Neuronal stem cell (in vitro differentiated cells): Measurements from ENCODE around the gene CFTR.

Experiments
- DNase-seq: peaks from one replicate; pipeline ENCODE4 v3.0.0-alpha.2; 2013; ENCODE audit warnings: low spot score
- H2AFZ ChIP-seq: one replicate; pipeline ENCODE4 v1.6.1; 2013; ENCODE audit warnings: mild to moderate bottlenecking, low read length, inconsistent platforms
- H2AK5ac ChIP-seq: 2 replicates; pipeline ENCODE4 v1.6.1; 2013; ENCODE audit warnings: low read depth, mild to moderate bottlenecking, inconsistent platforms, low read length, moderate library complexity, mixed read lengths
- H2BK120ac ChIP-seq: 2 replicates; pipeline ENCODE4 v1.6.1; 2013; ENCODE audit warnings: low read depth, mild to moderate bottlenecking, inconsistent platforms, low read length, moderate library complexity, mixed read lengths
- H2BK12ac ChIP-seq: one replicate; pipeline ENCODE4 v1.6.1; 2013; ENCODE audit warnings: low read length, inconsistent platforms
- H2BK15ac ChIP-seq: 2 replicates; pipeline ENCODE4 v1.6.1; 2013; ENCODE audit warnings: mild to moderate bottlenecking, low read length, inconsistent platforms, mixed read lengths
- H2BK5ac ChIP-seq: one replicate; pipeline ENCODE4 v1.6.1; 2013; ENCODE audit warnings: inconsistent platforms, mild to moderate bottlenecking, low read length, moderate library complexity
- H3K14ac ChIP-seq: one replicate; pipeline ENCODE4 v1.6.1; 2013; ENCODE audit warnings: low read length, inconsistent platforms
- H3K18ac ChIP-seq: 2 replicates; pipeline ENCODE4 v1.6.1; 2013; ENCODE audit warnings: low read length, inconsistent platforms
- H3K23ac ChIP-seq: 2 replicates; pipeline ENCODE4 v1.6.1; 2013; ENCODE audit warnings: low read depth, mild to moderate bottlenecking, mixed read lengths, low read length, inconsistent platforms; ENCODE audit not compliant: poor library complexity
- H3K27ac ChIP-seq: replicated peaks from 3 replicates; pipeline ENCODE4 v1.5.1; 2013; ENCODE audit warnings: low read length, inconsistent platforms
- H3K27me3 ChIP-seq, 3 experiments: 2 replicates each; pipeline ENCODE4 v1.6.1; 2013; ENCODE audit warnings: low read length in 3 of 3, mild to moderate bottlenecking in 2 of 3, inconsistent platforms in 1 of 3, low read depth in 1 of 3, mixed read lengths in 1 of 3, moderate library complexity in 1 of 3; ENCODE audit not compliant: control insufficient read depth in 3 of 3, insufficient read depth in 3 of 3
- H3K36me3 ChIP-seq, 2 donors: replicated peaks in 1 of 2; 2 replicates each; pipeline ENCODE4 v1.6.1; 2013; ENCODE audit warnings: low read length in 2 of 2; ENCODE audit not compliant: control insufficient read depth in 2 of 2, insufficient read depth in 2 of 2
- H3K4ac ChIP-seq: 2 replicates; pipeline ENCODE4 v1.6.1; 2013; ENCODE audit warnings: inconsistent platforms, mild to moderate bottlenecking, low read length, moderate library complexity
- H3K4me1 ChIP-seq, 2 donors: 1 replicate in 1 of 2; 2 replicates in 1 of 2; pipeline ENCODE4 v1.6.1; 2013; ENCODE audit warnings: low read length in 2 of 2, low read depth in 1 of 2; ENCODE audit not compliant: control insufficient read depth in 2 of 2, insufficient read depth in 1 of 2
- H3K4me2 ChIP-seq: one replicate; pipeline ENCODE4 v1.6.1; 2013; ENCODE audit warnings: mild to moderate bottlenecking, low read length, inconsistent platforms; ENCODE audit not compliant: insufficient read depth, poor library complexity, severe bottlenecking
- H3K4me3 ChIP-seq, 2 donors: 2 replicates each; pipeline ENCODE4 v1.5.1; 2013; ENCODE audit warnings: low read length in 2 of 2, mild to moderate bottlenecking in 2 of 2, inconsistent platforms in 1 of 2, moderate library complexity in 1 of 2
- H3K79me1 ChIP-seq: one replicate; pipeline ENCODE4 v1.6.1; 2013; ENCODE audit warnings: low read depth, mild to moderate bottlenecking, inconsistent platforms, low read length, moderate library complexity
- H3K9ac ChIP-seq: one replicate; pipeline ENCODE4 v1.6.1; 2013; ENCODE audit warnings: mild to moderate bottlenecking, low read depth, low read length, inconsistent platforms; ENCODE audit not compliant: poor library complexity
- H3K9me3 ChIP-seq, 2 donors: replicated peaks in 1 of 2; 2 replicates each; pipeline versions ENCODE3 to v1.6.1; 2013; ENCODE audit warnings: low read length in 2 of 2, mild to moderate bottlenecking in 2 of 2, inconsistent platforms in 1 of 2, low read depth in 1 of 2, mixed read lengths in 1 of 2, moderate library complexity in 1 of 2; ENCODE audit not compliant: control insufficient read depth in 2 of 2, insufficient read depth in 1 of 2
- H4K8ac ChIP-seq: one replicate; pipeline ENCODE4 v1.6.1; 2013; ENCODE audit warnings: low read depth, mild to moderate bottlenecking, inconsistent platforms, low read length, moderate library complexity
- H4K91ac ChIP-seq: one replicate; pipeline ENCODE4 v1.6.1; 2013; ENCODE audit warnings: low read length, low read depth, mild to moderate bottlenecking, inconsistent platforms; ENCODE audit not compliant: poor library complexity
- WGBS, 2 donors: extraction: QIAGEN DNeasy Blood & Tissue Kit; methylation state at CpG; one replicate each; pipeline ENCODE4 v1.1.7; 2013; ENCODE audit warnings: missing lambda C conversion rate in 2 of 2, mixed read lengths in 1 of 2; ENCODE audit not compliant: insufficient read length in 2 of 2, insufficient replicate concordance in 1 of 2; ENCODE audit errors: extremely low coverage in 2 of 2; 5-methylcytosine and 5-hydroxymethylcytosine counted together

CFTR gene

GRCh38 chr7:117603627-117604026 is 123.8 kb downstream of the CFTR start:
- no peak overlapping the region for H3K23ac ChIP-seq
- H2BK120ac ChIP-seq, result no peak overlapping the region
- no peaks in the 10 kb centered on the region for H3K79me1 ChIP-seq
- H3K4me3 ChIP-seq, result no peak overlapping the region
- no peaks in the 10 kb centered on the region for H3K27me3 ChIP-seq
- no peak overlapping the region for H4K8ac ChIP-seq
- H2AFZ ChIP-seq, result no peak overlapping the region
- H4K91ac ChIP-seq, result no peak overlapping the region
- no peak overlapping the region for H3K18ac ChIP-seq
- no peak overlapping the region for H3K9ac ChIP-seq
- no peaks in the 10 kb centered on the region for H3K36me3 ChIP-seq
- no peak overlapping the region for H3K4ac ChIP-seq
- H3K14ac ChIP-seq, result no peak overlapping the region
- no peak overlapping the region for H2BK5ac ChIP-seq
- H3K4me2 ChIP-seq, result no peak overlapping the region
- H3K27ac ChIP-seq, result no peak overlapping the region
- no peak overlapping the region for H2BK15ac ChIP-seq
- DNase-seq, result no peak
- H2AK5ac ChIP-seq, result no peak overlapping the region
- WGBS, 2 donors, result no CpG with 5 or more reads among the region's 4 CpGs
- H3K9me3 ChIP-seq, result no peaks in the 10 kb centered on the region
- H3K4me1 ChIP-seq, result no peaks in the 10 kb centered on the region
- H2BK12ac ChIP-seq, result no peak overlapping the region

GRCh38 chr7:117605712-117606111 is 125.9 kb downstream of the CFTR start:
- no peak overlapping the region for H2BK12ac ChIP-seq
- no peak overlapping the region for H3K27ac ChIP-seq
- no peak overlapping the region for H3K4me2 ChIP-seq
- no peak overlapping the region for H3K4ac ChIP-seq
- H3K18ac ChIP-seq, result no peak overlapping the region
- no peak overlapping the region for H2AFZ ChIP-seq
- H3K36me3 ChIP-seq, result no peaks in the 10 kb centered on the region
- no peak overlapping the region for H4K91ac ChIP-seq
- H2BK5ac ChIP-seq, result no peak overlapping the region
- no peaks in the 10 kb centered on the region for H3K79me1 ChIP-seq
- DNase-seq, result no peak
- no peaks in the 10 kb centered on the region for H3K9me3 ChIP-seq
- no peak overlapping the region for H3K4me3 ChIP-seq
- no peaks in the 10 kb centered on the region for H3K4me1 ChIP-seq
- no peaks in the 10 kb centered on the region for H3K27me3 ChIP-seq
- H2BK15ac ChIP-seq, result no peak overlapping the region
- H3K23ac ChIP-seq, result no peak overlapping the region
- no peak overlapping the region for H3K14ac ChIP-seq
- H2BK120ac ChIP-seq, result no peak overlapping the region
- H2AK5ac ChIP-seq, result no peak overlapping the region
- H4K8ac ChIP-seq, result no peak overlapping the region
- H3K9ac ChIP-seq, result no peak overlapping the region

DNA sequence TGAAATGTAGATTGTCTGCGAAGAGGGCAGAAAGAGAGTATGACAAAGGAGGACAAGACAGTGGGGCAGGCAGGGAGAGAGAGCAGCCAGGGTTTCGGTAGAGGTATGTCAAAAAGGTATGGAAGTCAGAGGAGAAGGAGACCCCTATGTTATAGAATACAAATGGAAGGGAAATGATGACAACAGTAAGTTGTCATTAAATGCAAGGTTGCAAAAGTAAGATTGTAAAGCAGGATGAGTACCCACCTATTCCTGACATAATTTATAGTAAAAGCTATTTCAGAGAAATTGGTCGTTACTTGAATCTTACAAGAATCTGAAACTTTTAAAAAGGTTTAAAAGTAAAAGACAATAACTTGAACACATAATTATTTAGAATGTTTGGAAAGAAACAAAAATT is 126.3 kb downstream of the CFTR start:
- no peaks in the 10 kb centered on the region for H3K36me3 ChIP-seq
- no peak overlapping the region for H3K9ac ChIP-seq
- no peak overlapping the region for H2BK120ac ChIP-seq
- H3K9me3 ChIP-seq, result no peaks in the 10 kb centered on the region
- H2AFZ ChIP-seq, result no peak overlapping the region
- no peaks in the 10 kb centered on the region for H3K27me3 ChIP-seq
- H2BK15ac ChIP-seq, result no peak overlapping the region
- H2BK5ac ChIP-seq, result no peak overlapping the region
- no peaks in the 10 kb centered on the region for H3K79me1 ChIP-seq
- H3K23ac ChIP-seq, result no peak overlapping the region
- H3K14ac ChIP-seq, result no peak overlapping the region
- DNase-seq, result no peak
- no peak overlapping the region for H3K4me2 ChIP-seq
- no peak overlapping the region for H3K4ac ChIP-seq
- no peak overlapping the region for H3K18ac ChIP-seq
- no peak overlapping the region for H3K27ac ChIP-seq
- H2BK12ac ChIP-seq, result no peak overlapping the region
- no peaks in the 10 kb centered on the region for H3K4me1 ChIP-seq
- no peak overlapping the region for H2AK5ac ChIP-seq
- no peak overlapping the region for H4K8ac ChIP-seq
- no CpG with 5 or more reads among the region's 3 CpGs for WGBS, 2 donors
- no peak overlapping the region for H3K4me3 ChIP-seq
- no peak overlapping the region for H4K91ac ChIP-seq

- Histone ChIP-seq H2AK5ac (no peak overlapping the region), H3K14ac (no peak overlapping the region), H3K9ac (no peak overlapping the region), H3K4me3 (no peak overlapping the region), H3K18ac (no peak overlapping the region), H3K36me3 (no peaks in the 10 kb centered on the region), H2BK15ac (no peak overlapping the region), H4K91ac (no peak overlapping the region), H3K23ac (no peak overlapping the region), H2BK120ac (no peak overlapping the region), H3K79me1 (no peaks in the 10 kb centered on the region), H3K27ac (no peak overlapping the region), H4K8ac (no peak overlapping the region), H2BK12ac (no peak overlapping the region), H2BK5ac (no peak overlapping the region), H3K4ac (no peak overlapping the region), H3K4me1 (no peaks in the 10 kb centered on the region), H3K27me3 (no peaks in the 10 kb centered on the region), H3K9me3 (no peaks in the 10 kb centered on the region), H3K4me2 (no peak overlapping the region), H2AFZ (no peak overlapping the region)
- no CpG with 5 or more reads among the region's 2 CpGs for WGBS, 2 donors
- DNase-seq, result no peak
Observed at GRCh38 chr7:117610396-117610795, 130.6 kb downstream of the CFTR start.
